Lung (tissue), 12 donors: ENCODE measurements around the gene DNAAF5. TPM values are rescaled to one million over a fixed set of nuclear protein-coding genes. Genes with fewer than 3 reads are reported as not detected.

ENCODE experiments used
- ATAC-seq: fragments of 200-7000 bp; cut with Tn5 transposase; one replicate; pipeline ENCODE4 v1.9.1; 2020; ENCODE audit warnings: moderate number of reproducible peaks; ENCODE audit not compliant: insufficient read depth, low FRiP score
- DNase-seq, 3 donors: peaks; one replicate each; pipeline ENCODE4 v3.0.0-alpha.2; 2013 to 2017
- H3K27ac ChIP-seq, 2 donors: one replicate each; pipeline ENCODE4 v1.5.1; 2013; ENCODE audit warnings: mild to moderate bottlenecking in 2 of 2, moderate library complexity in 2 of 2, control low read depth in 1 of 2, inconsistent platforms in 1 of 2, low read depth in 1 of 2, low read length in 1 of 2
- H3K27me3 ChIP-seq, 3 donors: one replicate each; pipeline ENCODE4 v1.5.1; 2013; ENCODE audit warnings: low read length in 2 of 3; ENCODE audit not compliant: control insufficient read depth in 3 of 3, insufficient read depth in 3 of 3
- H3K36me3 ChIP-seq, 4 donors: one replicate each; pipeline ENCODE4 v1.5.1; 2013; ENCODE audit warnings: low read length in 4 of 4, mild to moderate bottlenecking in 1 of 4, moderate library complexity in 1 of 4; ENCODE audit not compliant: control insufficient read depth in 4 of 4, insufficient read depth in 4 of 4
- H3K4me1 ChIP-seq, 5 donors: one replicate each; pipeline ENCODE4 v1.5.1; 2013; ENCODE audit warnings: low read length in 5 of 5, mild to moderate bottlenecking in 2 of 5, moderate library complexity in 1 of 5; ENCODE audit not compliant: control insufficient read depth in 5 of 5, insufficient read depth in 5 of 5
- H3K4me3 ChIP-seq: one replicate; pipeline ENCODE4 v1.5.1; 2013; ENCODE audit warnings: mild to moderate bottlenecking, control low read depth, moderate library complexity
- H3K9ac ChIP-seq, 2 donors: one replicate each; pipeline ENCODE4 v1.5.1; 2013; ENCODE audit warnings: low read length in 2 of 2, control low read depth in 1 of 2; ENCODE audit not compliant: insufficient read depth in 1 of 2
- H3K9me3 ChIP-seq, 4 donors: one replicate each; pipeline ENCODE4 v1.5.1; 2013; ENCODE audit warnings: low read length in 3 of 4, mild to moderate bottlenecking in 1 of 4, moderate library complexity in 1 of 4; ENCODE audit not compliant: control insufficient read depth in 4 of 4, insufficient read depth in 3 of 4
- WGBS, 2 donors: extraction: QIAGEN DNeasy Blood & Tissue Kit; methylation state at CpG; one replicate each; pipeline ENCODE4 v1.1.7; 2013; 5-methylcytosine and 5-hydroxymethylcytosine counted together
- polyA plus RNA-seq, 2 donors: library from polyadenylated mRNA; stranded (reverse); fragments of 200-250 nt; gene quantifications; one replicate each; pipeline ENCODE4 v1.2.1, GENCODE V29; 2013
- total RNA-seq, 2 donors: library from RNA; depleted of rRNA in 1 of 2; stranded (reverse); fragments of >200 nt in 1 of 2; gene quantifications; one replicate each; pipeline ENCODE4 v1.2.1, GENCODE V29; 2014 to 2021
- TF ChIP-seq, protein P1 (sequence below): IDR thresholded peaks from 2 replicates; pipeline ENCODE4 v1.5.1; 2012; ENCODE audit warnings: mild to moderate bottlenecking; ENCODE audit errors: control extremely low read depth, extremely low read depth
- donor health status: control.
- donor health status: control.
- donor health status: Bipolar disorder and iron deficiency.
- donor health status: healthy.
- donor health status: DM: yes; HTN: yes; CAD: no.

DNAAF5 gene
- total and polyA plus RNA-seq, 4 donors, result 10.2 to 30.2 (median 18.6) TPM

DNA sequence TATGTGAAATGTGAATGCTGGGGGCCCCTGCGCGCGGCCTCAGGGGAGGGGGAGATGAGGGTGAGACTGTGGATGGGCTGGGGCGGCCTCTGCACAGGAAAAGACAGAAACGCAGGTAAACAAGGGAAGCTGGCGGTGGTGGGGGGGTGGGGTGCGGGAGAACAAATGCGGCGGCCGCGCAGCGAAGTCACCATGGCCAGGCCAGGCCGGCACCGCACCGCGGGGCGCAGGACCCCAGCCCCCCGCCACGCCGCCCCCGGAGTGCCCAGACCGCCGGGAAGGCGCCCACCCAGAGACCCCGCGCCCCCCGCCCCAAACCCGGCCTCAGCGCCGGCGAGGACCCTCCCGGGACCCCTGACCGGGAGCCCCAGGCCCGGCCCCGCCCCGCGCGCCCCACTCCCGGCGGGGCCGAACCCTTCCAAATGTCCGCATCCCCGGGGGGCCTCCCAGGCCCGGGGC, 14.5 kb upstream of the DNAAF5 start:
- DNase-seq (no peak), ATAC-seq (no peak)
- 1 to 7% methylated on average over 15 to 44 of the region's 44 CpGs for WGBS, 2 donors

DNA sequence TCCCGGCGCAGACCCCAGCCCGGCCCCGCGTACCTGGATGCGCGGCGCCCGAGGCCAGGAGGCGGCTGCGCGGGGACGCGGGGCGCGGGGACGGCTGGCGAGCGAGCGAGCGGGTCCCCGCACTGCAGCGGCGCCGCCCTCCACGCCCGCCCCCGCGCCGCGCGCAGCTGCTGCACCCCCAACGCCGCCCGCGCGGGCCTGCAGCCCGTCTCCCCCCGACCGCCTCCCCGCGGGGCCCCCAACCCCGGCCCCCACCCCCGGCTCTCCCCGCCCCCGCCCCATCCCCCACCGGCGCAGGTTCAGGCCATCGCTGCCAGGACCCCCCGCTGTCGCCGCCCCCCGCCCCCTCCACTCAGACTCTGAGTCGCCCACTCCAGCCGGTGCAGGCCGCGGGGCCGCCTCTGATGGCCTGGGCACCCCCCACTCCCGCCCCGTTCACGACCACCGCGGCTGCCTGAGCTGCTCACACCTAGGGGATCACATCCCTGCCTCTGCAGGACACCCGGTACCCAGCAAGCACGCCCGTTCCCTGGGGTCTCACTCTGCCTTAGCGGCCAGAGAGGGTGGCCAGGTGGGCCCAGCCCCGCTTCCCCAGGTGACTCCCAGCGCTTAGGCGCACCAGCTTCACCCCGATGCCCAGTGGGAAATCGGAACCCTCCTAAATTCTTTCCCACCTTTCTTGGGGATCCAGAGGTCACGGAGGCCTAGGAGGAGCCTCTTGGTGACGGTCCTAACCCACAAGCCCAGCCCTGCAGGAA, 13.9 kb upstream of the DNAAF5 start:
- H3K4me3 ChIP-seq, result peak overlapping the region; percentile 45
- no peaks in the 10 kb centered on the region for H3K9me3 ChIP-seq
- no peak overlapping the region for H3K27ac ChIP-seq
- ATAC-seq (no peak), DNase-seq (no peak)
- TF ChIP-seq, protein P1, sequence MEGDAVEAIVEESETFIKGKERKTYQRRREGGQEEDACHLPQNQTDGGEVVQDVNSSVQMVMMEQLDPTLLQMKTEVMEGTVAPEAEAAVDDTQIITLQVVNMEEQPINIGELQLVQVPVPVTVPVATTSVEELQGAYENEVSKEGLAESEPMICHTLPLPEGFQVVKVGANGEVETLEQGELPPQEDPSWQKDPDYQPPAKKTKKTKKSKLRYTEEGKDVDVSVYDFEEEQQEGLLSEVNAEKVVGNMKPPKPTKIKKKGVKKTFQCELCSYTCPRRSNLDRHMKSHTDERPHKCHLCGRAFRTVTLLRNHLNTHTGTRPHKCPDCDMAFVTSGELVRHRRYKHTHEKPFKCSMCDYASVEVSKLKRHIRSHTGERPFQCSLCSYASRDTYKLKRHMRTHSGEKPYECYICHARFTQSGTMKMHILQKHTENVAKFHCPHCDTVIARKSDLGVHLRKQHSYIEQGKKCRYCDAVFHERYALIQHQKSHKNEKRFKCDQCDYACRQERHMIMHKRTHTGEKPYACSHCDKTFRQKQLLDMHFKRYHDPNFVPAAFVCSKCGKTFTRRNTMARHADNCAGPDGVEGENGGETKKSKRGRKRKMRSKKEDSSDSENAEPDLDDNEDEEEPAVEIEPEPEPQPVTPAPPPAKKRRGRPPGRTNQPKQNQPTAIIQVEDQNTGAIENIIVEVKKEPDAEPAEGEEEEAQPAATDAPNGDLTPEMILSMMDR, result no peak
- peaks cover 0 to 3% (median 0%) of the 10 kb centered on the region in 4 donors for H3K36me3 ChIP-seq
- H3K4me1 ChIP-seq, result peaks cover 0 to 4% (median 0%) of the 10 kb centered on the region in 5 donors
- H3K9ac ChIP-seq, result no peak overlapping the region
- 16 to 25% methylated on average over 30 to 68 of the region's 74 CpGs for WGBS, 2 donors
- H3K27me3 ChIP-seq, result no peaks in the 10 kb centered on the region

More for the DNA sequence above, 14.5 kb upstream of the DNAAF5 start:
- H3K9me3 ChIP-seq, result no peaks in the 10 kb centered on the region
- H3K9ac ChIP-seq, result no peak overlapping the region
- H3K4me1 ChIP-seq, result peaks cover 0 to 5% (median 2%) of the 10 kb centered on the region in 5 donors
- TF ChIP-seq, protein P1, result no peak
- H3K27ac ChIP-seq, result peak overlapping the region in 1 of 2 donors; percentile 75
- H3K27me3 ChIP-seq, result no peaks in the 10 kb centered on the region
- H3K36me3 ChIP-seq, result peaks cover 0 to 3% (median 0%) of the 10 kb centered on the region in 4 donors
- peak overlapping the region; percentile 45 for H3K4me3 ChIP-seq

DNA sequence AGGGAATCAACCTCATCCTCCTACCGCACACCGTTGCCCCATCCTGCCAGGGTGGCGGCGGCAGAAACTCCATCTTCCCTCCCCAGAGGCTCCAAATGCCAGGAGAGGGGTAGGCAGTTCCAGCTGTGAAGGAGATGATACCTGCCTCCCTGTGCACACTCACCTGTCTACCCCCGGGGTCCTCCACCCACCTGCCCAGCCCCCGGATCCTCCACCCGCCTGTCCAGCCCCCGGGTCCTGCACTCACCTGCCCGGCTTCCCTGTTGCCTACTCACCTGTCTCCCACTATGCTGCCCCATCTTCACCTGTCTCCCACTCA, 13.4 kb upstream of the DNAAF5 start:
- H3K9me3 ChIP-seq, result no peaks in the 10 kb centered on the region
- H3K4me1 ChIP-seq, result peaks cover 0 to 4% (median 0%) of the 10 kb centered on the region in 5 donors
- 79 to 90% methylated on average over 9 of the region's 9 CpGs for WGBS, 2 donors
- H3K9ac ChIP-seq, result no peak overlapping the region
- TF ChIP-seq, protein P1, result no peak
- DNase-seq (no peak), ATAC-seq (no peak)
- H3K36me3 ChIP-seq, result peaks cover 0 to 3% (median 0%) of the 10 kb centered on the region in 4 donors
- no peak overlapping the region for H3K27ac ChIP-seq
- H3K4me3 ChIP-seq, result no peak overlapping the region
- no peaks in the 10 kb centered on the region for H3K27me3 ChIP-seq
